Measurements from ENCODE around the gene HS3ST3B1. TPM values are rescaled to one million over a fixed set of nuclear protein-coding genes. Genes with fewer than 3 reads are reported as not detected.

HS3ST3B1 gene
- polyA plus RNA-seq, 1 of the 3 experiments (the other 2 are of a cell fraction), result 0.67 TPM

DNA sequence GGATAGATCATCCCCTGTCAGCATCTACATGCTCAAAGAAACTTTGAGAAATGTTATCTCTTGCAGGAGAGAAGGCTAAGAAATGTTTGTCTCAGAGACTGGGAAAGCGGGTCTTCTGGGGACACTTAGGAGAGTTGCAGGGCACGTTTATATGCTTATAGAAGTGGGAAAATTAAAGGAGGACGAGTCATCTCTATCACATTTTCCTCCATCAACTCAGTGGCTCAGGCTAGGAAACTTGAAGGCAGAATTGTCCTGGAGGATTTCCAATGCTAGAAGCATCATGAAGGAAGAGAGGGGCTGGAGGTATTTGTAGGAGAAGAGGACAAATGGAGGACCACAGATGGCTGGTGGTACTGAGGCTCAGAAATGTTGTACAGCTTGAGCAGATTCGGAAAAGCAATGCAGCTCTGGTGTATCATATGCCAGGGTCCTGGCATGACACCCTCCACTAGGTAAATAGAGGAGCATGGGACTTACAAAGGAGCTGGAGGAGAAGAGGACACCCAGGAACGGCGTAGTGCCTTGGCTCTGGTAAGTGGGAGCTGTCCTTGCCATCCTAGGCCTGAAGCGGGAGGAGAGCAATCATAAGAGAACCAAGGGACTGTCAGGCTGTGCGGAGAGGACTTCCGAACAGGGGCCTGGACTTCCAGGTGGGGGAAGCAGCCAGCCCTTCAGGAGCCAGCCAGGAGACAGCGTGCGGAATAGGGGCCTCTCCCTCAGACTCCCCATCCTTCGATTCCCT, 4.5 kb upstream of the HS3ST3B1 start:
- Histone ChIP-seq H3K9ac (no peak overlapping the region), H3K36me3 (replicated peaks in 1 of 2; ENCODE audit: control insufficient read depth in 1 of 2, insufficient read depth in 2 of 2, low read length in 1 of 2) (no peaks in the 10 kb centered on the region), H2AFZ (ENCODE audit: low read depth) (no peak overlapping the region), H3K4me2 (no peak overlapping the region), H3F3A (replicated peaks; ENCODE audit: insufficient read depth) (no peaks in the 10 kb centered on the region), H3K27me3 (ENCODE audit: insufficient read depth) (peaks cover 61% of the 10 kb centered on the region), H3K9me3 (no peaks in the 10 kb centered on the region), H4K20me1 (ENCODE audit: insufficient read depth) (no peaks in the 10 kb centered on the region), H3K4me1 (ENCODE audit: control insufficient read depth in 1 of 2, insufficient read depth in 2 of 2, low read depth in 1 of 2, low read length in 1 of 2) (peaks cover 0 to 8% of the 10 kb centered on the region in 2 experiments; a peak in 2 of 4 replicates), H3K4me3 (ENCODE audit: low read depth in 2 of 2, low read length in 1 of 2) (no peak overlapping the region), H3K9me2 (no peaks in the 10 kb centered on the region), H3K79me2 (ENCODE audit: insufficient read depth) (no peaks in the 10 kb centered on the region; the same call in 1 of the 2 replicates), H3K27ac (ENCODE audit: low read depth in 2 of 2, low read length in 1 of 2) (no peak overlapping the region)
- CTCF ChIA-PET, result interaction anchor here (1.0 to 4.1 kb wide), 2 partner anchors 959 to 1181 kb away, joined by 4 to 12 read pairs; no protein-coding TSS in a partner anchor
- no peak for TF ChIP-seq MEF2A (IDR thresholded peaks at IDR 0.05; ENCODE audit: borderline replicate concordance, low read depth)
- TF ChIP-seq MXI1 (IDR thresholded peaks at IDR 0.05; ENCODE audit: low read depth, low read length), result no peak
- TF ChIP-seq ZBTB33 (IDR thresholded peaks at IDR 0.05; ENCODE audit: borderline replicate concordance, low read depth), result no peak
- no peak for TF ChIP-seq YY1 (IDR thresholded peaks at IDR 0.05; ENCODE audit: low read depth)
- TF ChIP-seq, protein P1, sequence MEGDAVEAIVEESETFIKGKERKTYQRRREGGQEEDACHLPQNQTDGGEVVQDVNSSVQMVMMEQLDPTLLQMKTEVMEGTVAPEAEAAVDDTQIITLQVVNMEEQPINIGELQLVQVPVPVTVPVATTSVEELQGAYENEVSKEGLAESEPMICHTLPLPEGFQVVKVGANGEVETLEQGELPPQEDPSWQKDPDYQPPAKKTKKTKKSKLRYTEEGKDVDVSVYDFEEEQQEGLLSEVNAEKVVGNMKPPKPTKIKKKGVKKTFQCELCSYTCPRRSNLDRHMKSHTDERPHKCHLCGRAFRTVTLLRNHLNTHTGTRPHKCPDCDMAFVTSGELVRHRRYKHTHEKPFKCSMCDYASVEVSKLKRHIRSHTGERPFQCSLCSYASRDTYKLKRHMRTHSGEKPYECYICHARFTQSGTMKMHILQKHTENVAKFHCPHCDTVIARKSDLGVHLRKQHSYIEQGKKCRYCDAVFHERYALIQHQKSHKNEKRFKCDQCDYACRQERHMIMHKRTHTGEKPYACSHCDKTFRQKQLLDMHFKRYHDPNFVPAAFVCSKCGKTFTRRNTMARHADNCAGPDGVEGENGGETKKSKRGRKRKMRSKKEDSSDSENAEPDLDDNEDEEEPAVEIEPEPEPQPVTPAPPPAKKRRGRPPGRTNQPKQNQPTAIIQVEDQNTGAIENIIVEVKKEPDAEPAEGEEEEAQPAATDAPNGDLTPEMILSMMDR (IDR thresholded peaks at IDR 0.05), result no peak
- TF ChIP-seq CHD2 (IDR thresholded peaks at IDR 0.05; ENCODE audit: low read length, partially characterized antibody), result no peak
- no peak for TF ChIP-seq SIN3A (IDR thresholded peaks at IDR 0.05; ENCODE audit: borderline replicate concordance, low read depth, low read length)
- TF ChIP-seq FOXM1 (IDR thresholded peaks at IDR 0.05; ENCODE audit: low read depth), result no peak
- TF ChIP-seq NFIC (IDR thresholded peaks at IDR 0.05; ENCODE audit: borderline replicate concordance), result no peak
- no peak for TF ChIP-seq SMC3 (IDR thresholded peaks at IDR 0.05; ENCODE audit: low read depth, low read length)
- TF ChIP-seq POLR2AphosphoS5 (IDR thresholded peaks at IDR 0.05; ENCODE audit: low read depth, low read length), result no peak
- no peak for TF ChIP-seq RCOR1 (IDR thresholded peaks at IDR 0.05; ENCODE audit: low read length)
- no peak for TF ChIP-seq ELF1 (IDR thresholded peaks at IDR 0.05)
- TF ChIP-seq USF1 (IDR thresholded peaks at IDR 0.05; ENCODE audit: borderline replicate concordance, low read depth), result no peak
- TF ChIP-seq FOXJ3 (CRISPR knock-in tag; IDR thresholded peaks at IDR 0.05), result no peak
- TF ChIP-seq, protein P2, sequence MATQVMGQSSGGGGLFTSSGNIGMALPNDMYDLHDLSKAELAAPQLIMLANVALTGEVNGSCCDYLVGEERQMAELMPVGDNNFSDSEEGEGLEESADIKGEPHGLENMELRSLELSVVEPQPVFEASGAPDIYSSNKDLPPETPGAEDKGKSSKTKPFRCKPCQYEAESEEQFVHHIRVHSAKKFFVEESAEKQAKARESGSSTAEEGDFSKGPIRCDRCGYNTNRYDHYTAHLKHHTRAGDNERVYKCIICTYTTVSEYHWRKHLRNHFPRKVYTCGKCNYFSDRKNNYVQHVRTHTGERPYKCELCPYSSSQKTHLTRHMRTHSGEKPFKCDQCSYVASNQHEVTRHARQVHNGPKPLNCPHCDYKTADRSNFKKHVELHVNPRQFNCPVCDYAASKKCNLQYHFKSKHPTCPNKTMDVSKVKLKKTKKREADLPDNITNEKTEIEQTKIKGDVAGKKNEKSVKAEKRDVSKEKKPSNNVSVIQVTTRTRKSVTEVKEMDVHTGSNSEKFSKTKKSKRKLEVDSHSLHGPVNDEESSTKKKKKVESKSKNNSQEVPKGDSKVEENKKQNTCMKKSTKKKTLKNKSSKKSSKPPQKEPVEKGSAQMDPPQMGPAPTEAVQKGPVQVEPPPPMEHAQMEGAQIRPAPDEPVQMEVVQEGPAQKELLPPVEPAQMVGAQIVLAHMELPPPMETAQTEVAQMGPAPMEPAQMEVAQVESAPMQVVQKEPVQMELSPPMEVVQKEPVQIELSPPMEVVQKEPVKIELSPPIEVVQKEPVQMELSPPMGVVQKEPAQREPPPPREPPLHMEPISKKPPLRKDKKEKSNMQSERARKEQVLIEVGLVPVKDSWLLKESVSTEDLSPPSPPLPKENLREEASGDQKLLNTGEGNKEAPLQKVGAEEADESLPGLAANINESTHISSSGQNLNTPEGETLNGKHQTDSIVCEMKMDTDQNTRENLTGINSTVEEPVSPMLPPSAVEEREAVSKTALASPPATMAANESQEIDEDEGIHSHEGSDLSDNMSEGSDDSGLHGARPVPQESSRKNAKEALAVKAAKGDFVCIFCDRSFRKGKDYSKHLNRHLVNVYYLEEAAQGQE (IDR thresholded peaks at IDR 0.05; ENCODE audit: low read depth, low read length), result no peak
- no peak for TF ChIP-seq TCF12 (IDR thresholded peaks at IDR 0.05)
- TF ChIP-seq TEAD4 (IDR thresholded peaks at IDR 0.05; ENCODE audit: borderline replicate concordance, insufficient read depth), result no peak
- 19% methylated on average over 10 of the region's 12 CpGs for WGBS (ENCODE audit: low lambda C conversion rate)
- DNase-seq, result no peak
- POLR2A ChIA-PET, result no interaction called here

Measured in SK-N-SH (cell line).